Keratinocyte (primary cell): ENCODE results near the gene TAF10.

Experiments used
- EZH2 ChIP-seq: IDR thresholded peaks from one replicate; pipeline ENCODE4 v1.6.1; 2012; ENCODE audit warnings: inconsistent platforms, mild to moderate bottlenecking, low read length, moderate library complexity
- TF ChIP-seq, protein P1 (sequence below), 3 experiments: IDR thresholded peaks in 1 of 3; conservative IDR thresholded peaks in 1 of 3; optimal IDR thresholded peaks in 1 of 3; 2 replicates in 2 of 3; 3 replicates in 1 of 3; pipeline versions ENCODE3 to v1.5.1; 2011; ENCODE audit warnings: low read length in 3 of 3, mild to moderate bottlenecking in 3 of 3, moderate library complexity in 2 of 3, control low read depth in 1 of 3, inconsistent platforms in 1 of 3; ENCODE audit not compliant: insufficient read depth in 2 of 3; ENCODE audit errors: extremely low read depth in 1 of 3

DNA sequence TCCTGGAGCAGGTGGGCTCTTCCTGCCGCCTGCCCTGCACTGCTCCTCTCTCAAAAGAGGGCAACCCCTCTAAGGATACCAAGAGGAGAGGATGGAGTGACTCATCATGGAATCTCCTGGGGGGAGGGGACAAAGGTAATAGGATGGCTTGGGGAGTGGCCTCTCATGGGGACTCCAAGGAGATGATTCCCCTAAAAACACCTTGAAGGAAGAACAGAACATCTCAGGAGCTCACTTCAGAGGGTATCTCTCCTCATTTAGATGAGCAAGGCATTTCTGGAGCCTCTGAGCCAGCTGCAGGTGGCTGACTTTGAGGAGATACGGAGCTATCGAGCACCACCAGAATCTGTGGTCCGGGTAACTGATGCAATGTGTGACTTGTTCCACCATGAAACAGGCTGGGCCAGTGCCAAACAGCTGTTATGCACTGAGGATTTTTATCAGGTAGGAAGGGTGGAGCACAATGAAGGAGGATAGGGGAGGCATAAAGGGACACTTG lies 48.8 kb downstream of the TAF10 start:
- TF ChIP-seq EZH2, result no peak
- TF ChIP-seq, protein P1, sequence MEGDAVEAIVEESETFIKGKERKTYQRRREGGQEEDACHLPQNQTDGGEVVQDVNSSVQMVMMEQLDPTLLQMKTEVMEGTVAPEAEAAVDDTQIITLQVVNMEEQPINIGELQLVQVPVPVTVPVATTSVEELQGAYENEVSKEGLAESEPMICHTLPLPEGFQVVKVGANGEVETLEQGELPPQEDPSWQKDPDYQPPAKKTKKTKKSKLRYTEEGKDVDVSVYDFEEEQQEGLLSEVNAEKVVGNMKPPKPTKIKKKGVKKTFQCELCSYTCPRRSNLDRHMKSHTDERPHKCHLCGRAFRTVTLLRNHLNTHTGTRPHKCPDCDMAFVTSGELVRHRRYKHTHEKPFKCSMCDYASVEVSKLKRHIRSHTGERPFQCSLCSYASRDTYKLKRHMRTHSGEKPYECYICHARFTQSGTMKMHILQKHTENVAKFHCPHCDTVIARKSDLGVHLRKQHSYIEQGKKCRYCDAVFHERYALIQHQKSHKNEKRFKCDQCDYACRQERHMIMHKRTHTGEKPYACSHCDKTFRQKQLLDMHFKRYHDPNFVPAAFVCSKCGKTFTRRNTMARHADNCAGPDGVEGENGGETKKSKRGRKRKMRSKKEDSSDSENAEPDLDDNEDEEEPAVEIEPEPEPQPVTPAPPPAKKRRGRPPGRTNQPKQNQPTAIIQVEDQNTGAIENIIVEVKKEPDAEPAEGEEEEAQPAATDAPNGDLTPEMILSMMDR (optimal IDR thresholded peaks at IDR 0.05 in 1 of 3, IDR thresholded peaks at IDR 0.05 in 1 of 3, conservative IDR thresholded peaks at IDR 0.05 in 1 of 3; ENCODE audit: extremely low read depth in 1 of 3, insufficient read depth in 2 of 3, low read length in 3 of 3), result no peak
